LNCaP clone FGC (cell line): ENCODE results near the gene UTP25.

ENCODE experiments used
- DNase-seq: peaks from one replicate; pipeline ENCODE4 v3.0.0-alpha.2; 2011; ENCODE audit warnings: low read depth
- H3K4me3 ChIP-seq: 2 replicates; pipeline ENCODE4 v1.5.1; 2011; ENCODE audit warnings: mild to moderate bottlenecking, low read depth, low read length, control low read depth
- CTCF ChIP-seq: IDR thresholded peaks from 2 replicates; pipeline ENCODE4 v1.5.1; 2012; ENCODE audit warnings: mild to moderate bottlenecking; ENCODE audit not compliant: control insufficient read depth, insufficient read depth; ENCODE audit errors: extremely low read depth

Gene UTP25

GRCh38 chr1:209860293-209860881 lies 32.6 kb downstream of the UTP25 start:
- peak; percentile 92 for TF ChIP-seq CTCF
- DNase-seq: peak; percentile 50
- no peak overlapping the region for H3K4me3 ChIP-seq

GRCh38 chr1:209861242-209861641 lies 33.5 kb downstream of the UTP25 start:
- DNase-seq: no peak
- TF ChIP-seq CTCF: no peak
- no peak overlapping the region for H3K4me3 ChIP-seq

- no peak overlapping the region for H3K4me3 ChIP-seq
- no peak for DNase-seq
- TF ChIP-seq CTCF: no peak
Measured at GRCh38 chr1:209862391-209863356, 34.9 kb downstream of the UTP25 start.

GRCh38 chr1:209863766-209864485 lies 36.2 kb downstream of the UTP25 start:
- H3K4me3 ChIP-seq: no peak overlapping the region
- DNase-seq: no peak
- TF ChIP-seq CTCF: no peak

- H3K4me3 ChIP-seq: no peak overlapping the region
- no peak for TF ChIP-seq CTCF
- DNase-seq: no peak
Measured at GRCh38 chr1:209866201-209866600, 38.4 kb downstream of the UTP25 start.

GRCh38 chr1:209869291-209870149 lies 41.7 kb downstream of the UTP25 start:
- no peak overlapping the region for H3K4me3 ChIP-seq
- DNase-seq: no peak
- TF ChIP-seq CTCF: no peak
